T-helper 17 cell (primary cell): ENCODE measurements around the gene TPCN1. TPM values are rescaled to one million over a fixed set of nuclear protein-coding genes. Genes with fewer than 3 reads are reported as not detected.

Experiments used
- ATAC-seq: fragments of 150-1000 bp; cut with Tn5 transposase; 2 replicates; pipeline ENCODE4 v1.10.0; 2021; ENCODE audit warnings: mild to moderate bottlenecking, moderate library complexity
- DNase-seq, 3 donors: peaks; one replicate each; pipeline versions ENCODE4 v3.0.0 to v3.0.0-alpha.2; 2020 to 2021
- H3K9me3 ChIP-seq: one replicate; pipeline ENCODE4 v1.7.0; 2013; ENCODE audit warnings: low read length, mild to moderate bottlenecking; ENCODE audit not compliant: control insufficient read depth, poor library complexity, severe bottlenecking
- H3K27ac Mint-ChIP-seq: one replicate; pipeline ENCODE4 v1.8.0; 2022; ENCODE audit warnings: mild to moderate bottlenecking, moderate library complexity, mixed read lengths
- H3K27me3 Mint-ChIP-seq: one replicate; pipeline ENCODE4 v1.8.0; 2022; ENCODE audit warnings: mixed read lengths
- H3K36me3 Mint-ChIP-seq: one replicate; pipeline ENCODE4 v1.8.0; 2022; ENCODE audit warnings: low read depth, mixed read lengths
- H3K4me1 Mint-ChIP-seq: one replicate; pipeline ENCODE4 v1.8.0; 2022; ENCODE audit warnings: mild to moderate bottlenecking, mixed read lengths
- H3K4me3 Mint-ChIP-seq: one replicate; pipeline ENCODE4 v1.8.0; 2022; ENCODE audit warnings: mild to moderate bottlenecking, moderate library complexity, mixed read lengths
- total RNA-seq, 4 donors: library from RNA in 2 of 4; stranded (reverse) in 2 of 4; gene quantifications; one replicate each; pipeline ENCODE4 v1.2.3 and lab custom pipeline; 2022 to 2026

TPCN1 gene
- total RNA-seq (10 to 100 TPM; 39.9 to 59.0 TPM), total RNA-seq (lab: John Stamatoyannopoulos, UW) (37.2 to 41.5 reads per million in 2 donors)

DNA sequence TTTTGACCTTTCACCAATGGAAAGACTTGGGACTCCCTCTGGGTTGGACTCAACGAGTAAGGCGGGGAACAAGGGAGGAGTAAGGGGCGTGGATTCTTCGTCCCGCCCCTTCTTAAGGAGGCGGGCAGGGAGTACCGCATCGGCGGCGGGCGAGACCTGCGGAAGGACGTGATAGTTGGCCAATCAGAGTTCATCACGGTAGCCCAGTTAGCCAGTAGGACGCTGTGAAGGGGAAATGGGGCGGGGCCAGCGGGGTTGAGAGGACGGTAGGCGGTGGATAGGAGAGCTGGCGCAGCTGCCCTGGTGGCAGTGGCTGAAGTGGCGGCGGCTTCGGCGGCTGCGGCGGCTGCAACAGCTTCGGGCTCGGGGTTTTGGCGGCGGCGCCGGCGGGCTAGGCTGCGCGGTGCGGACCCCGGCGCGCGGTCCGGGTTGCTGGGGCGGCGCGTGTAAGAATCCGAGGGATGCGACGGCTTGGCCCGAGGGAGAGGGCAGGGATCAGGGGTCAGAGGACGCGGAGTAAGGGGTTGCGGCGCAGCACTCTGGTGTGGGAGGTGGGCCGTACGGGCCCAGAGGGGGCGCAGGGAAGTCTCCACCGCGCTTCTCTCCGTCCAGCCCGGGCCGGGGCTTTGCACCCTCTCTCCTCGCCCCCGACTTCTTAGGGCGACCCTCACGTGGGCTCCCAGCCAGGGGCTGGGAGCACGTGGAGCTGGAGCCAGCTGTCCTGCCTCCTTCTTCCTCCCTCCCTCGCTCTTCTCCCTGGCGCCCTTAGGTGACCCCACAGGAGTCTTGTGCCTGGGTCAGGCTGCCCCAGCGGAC lies at the start of gene TPCN1:
TSS of gene TPCN1 (plus strand) at position 284 of the 816 bp plus-strand sequence. CDS start 5,389 bp downstream, outside the sequence.
- H3K36me3 Mint-ChIP-seq: no peaks in the 10 kb centered on the region
- H3K27me3 Mint-ChIP-seq: no peaks in the 10 kb centered on the region
- H3K4me1 Mint-ChIP-seq: peaks cover 26% of the 10 kb centered on the region
- peak within 1 kb of the TSS; percentile 99 for H3K4me3 Mint-ChIP-seq
- peak; percentile 97 to 99 (median 97) for DNase-seq
- H3K9me3 ChIP-seq: no peaks in the 10 kb centered on the region
- peak within 1 kb of the TSS; percentile 94 for H3K27ac Mint-ChIP-seq
- peak; percentile 95 for ATAC-seq

DNA sequence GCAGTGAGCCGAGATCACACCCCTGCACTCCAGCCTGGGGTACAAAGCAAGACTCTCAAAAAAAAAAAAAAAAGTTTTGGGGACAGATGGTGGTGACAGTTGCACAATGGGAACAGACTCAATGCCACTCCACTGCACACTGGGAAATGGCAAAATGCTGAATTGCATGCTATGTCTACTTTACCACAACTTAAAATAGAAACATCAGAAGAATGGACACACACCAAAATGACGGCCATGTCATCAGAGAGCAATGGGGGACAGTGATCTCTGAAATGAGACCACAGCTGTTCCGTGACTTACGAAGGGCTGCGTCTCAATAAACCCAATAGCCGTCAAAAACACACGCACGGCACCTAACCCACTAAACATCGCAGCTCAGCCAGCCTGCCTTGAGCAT lies 49.7 kb upstream of the TPCN1 start:
- H3K36me3 Mint-ChIP-seq: peaks cover 9% of the 10 kb centered on the region
- H3K4me3 Mint-ChIP-seq: no peak overlapping the region
- no peak overlapping the region for H3K27ac Mint-ChIP-seq
- H3K27me3 Mint-ChIP-seq: no peaks in the 10 kb centered on the region
- no peaks in the 10 kb centered on the region for H3K9me3 ChIP-seq
- DNase-seq: no peak
- H3K4me1 Mint-ChIP-seq: peaks cover 7% of the 10 kb centered on the region
- ATAC-seq: no peak

GRCh38 chr12:113172185-113172584 lies 49.1 kb upstream of the TPCN1 start:
- Mint-ChIP-seq H3K4me1 (peaks cover 7% of the 10 kb centered on the region), H3K27me3 (no peaks in the 10 kb centered on the region), H3K4me3 (no peak overlapping the region), H3K27ac (no peak overlapping the region), H3K36me3 (peaks cover 9% of the 10 kb centered on the region)
- no peak for DNase-seq
- no peaks in the 10 kb centered on the region for H3K9me3 ChIP-seq
- no peak for ATAC-seq

GRCh38 chr12:113173081-113173698 lies 48.1 kb upstream of the TPCN1 start:
- no peaks in the 10 kb centered on the region for H3K9me3 ChIP-seq
- Mint-ChIP-seq H3K36me3 (peaks cover 9% of the 10 kb centered on the region), H3K27me3 (no peaks in the 10 kb centered on the region), H3K4me1 (peaks cover 7% of the 10 kb centered on the region), H3K4me3 (no peak overlapping the region), H3K27ac (no peak overlapping the region)
- ATAC-seq: no peak
- DNase-seq: no peak

GRCh38 chr12:113174461-113175384 lies 46.5 kb upstream of the TPCN1 start:
- H3K9me3 ChIP-seq: no peaks in the 10 kb centered on the region
- no peaks in the 10 kb centered on the region for H3K27me3 Mint-ChIP-seq
- no peak overlapping the region for H3K4me3 Mint-ChIP-seq
- ATAC-seq: peak; percentile 90
- H3K36me3 Mint-ChIP-seq: peaks cover 9% of the 10 kb centered on the region
- peaks cover 7% of the 10 kb centered on the region for H3K4me1 Mint-ChIP-seq
- DNase-seq: peak; percentile 60 to 77 (median 61)
- no peak overlapping the region for H3K27ac Mint-ChIP-seq

DNA sequence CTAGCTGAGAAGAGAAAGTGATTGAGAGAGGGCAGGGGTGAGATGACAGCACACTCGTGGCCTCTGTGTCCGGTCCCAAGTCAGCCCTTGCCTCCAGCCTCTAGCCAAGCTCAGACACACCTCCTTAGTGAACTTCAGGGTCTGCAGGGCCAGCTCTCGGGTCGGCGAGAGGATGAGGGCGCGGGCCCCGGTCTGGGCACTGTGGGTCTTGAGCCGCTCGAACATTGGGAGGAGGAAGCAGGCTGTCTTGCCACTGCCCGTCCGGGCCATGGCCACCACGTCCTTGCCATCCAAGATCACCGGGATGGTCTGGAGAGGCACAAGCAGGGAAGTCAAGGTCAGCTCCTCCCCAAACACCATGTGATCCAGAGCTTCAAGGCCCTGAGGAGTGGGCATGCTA lies 42.2 kb upstream of the TPCN1 start:
- DNase-seq (no peak), ATAC-seq (no peak)
- Mint-ChIP-seq H3K4me3 (no peak overlapping the region), H3K4me1 (peaks cover 5% of the 10 kb centered on the region), H3K36me3 (peaks cover 4% of the 10 kb centered on the region), H3K27me3 (no peaks in the 10 kb centered on the region), H3K27ac (no peak overlapping the region)
- H3K9me3 ChIP-seq: no peaks in the 10 kb centered on the region

- Mint-ChIP-seq H3K36me3 (no peaks in the 10 kb centered on the region), H3K4me1 (peaks cover 5% of the 10 kb centered on the region), H3K27ac (peak overlapping the region; percentile 51), H3K27me3 (no peaks in the 10 kb centered on the region), H3K4me3 (no peak overlapping the region)
- ATAC-seq (no peak), DNase-seq (no peak)
- H3K9me3 ChIP-seq: no peaks in the 10 kb centered on the region
Measured at GRCh38 chr12:113180333-113180732, 40.9 kb upstream of the TPCN1 start.

DNA sequence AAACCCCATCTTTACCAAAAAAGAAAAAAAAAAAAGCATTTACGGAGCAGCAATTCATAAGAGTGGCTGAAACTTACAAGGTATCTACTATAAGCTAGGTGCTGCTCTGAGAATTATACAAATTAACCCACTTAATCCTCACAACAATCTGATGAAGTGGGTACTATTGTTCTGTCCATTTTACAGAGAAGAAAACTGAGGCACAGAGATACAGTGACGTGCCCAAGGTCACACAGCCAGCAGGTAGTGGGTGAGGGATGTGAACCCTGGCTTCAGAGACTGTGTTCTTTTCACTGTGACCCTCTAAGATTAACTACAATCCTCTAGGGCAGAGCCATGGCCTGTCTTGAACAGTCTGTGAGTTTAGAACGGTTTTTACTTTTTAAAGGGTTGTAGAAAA lies 39.3 kb upstream of the TPCN1 start:
- Mint-ChIP-seq H3K27me3 (no peaks in the 10 kb centered on the region), H3K36me3 (no peaks in the 10 kb centered on the region), H3K27ac (no peak overlapping the region), H3K4me3 (no peak overlapping the region), H3K4me1 (peaks cover 14% of the 10 kb centered on the region)
- DNase-seq: no peak
- H3K9me3 ChIP-seq: no peaks in the 10 kb centered on the region
- ATAC-seq: no peak

GRCh38 chr12:113183030-113183589 lies 38.2 kb upstream of the TPCN1 start:
- Mint-ChIP-seq H3K4me1 (peaks cover 19% of the 10 kb centered on the region), H3K36me3 (no peaks in the 10 kb centered on the region), H3K4me3 (no peak overlapping the region), H3K27ac (peak overlapping the region; percentile 74), H3K27me3 (no peaks in the 10 kb centered on the region)
- H3K9me3 ChIP-seq: no peaks in the 10 kb centered on the region
- DNase-seq (no peak), ATAC-seq (no peak)

- no peak for DNase-seq
- Mint-ChIP-seq H3K36me3 (peaks cover 3% of the 10 kb centered on the region), H3K4me1 (peaks cover 21% of the 10 kb centered on the region), H3K4me3 (peak overlapping the region; percentile 91), H3K27me3 (no peaks in the 10 kb centered on the region), H3K27ac (peak overlapping the region; percentile 91)
- no peaks in the 10 kb centered on the region for H3K9me3 ChIP-seq
- peak; percentile 73 for ATAC-seq
Measured at GRCh38 chr12:113184098-113184899, 37.0 kb upstream of the TPCN1 start.

- H3K4me3 Mint-ChIP-seq: peak overlapping the region; percentile 91
- H3K4me1 Mint-ChIP-seq: peaks cover 21% of the 10 kb centered on the region
- H3K27ac Mint-ChIP-seq: peak overlapping the region; percentile 91
- peak; percentile 84 for ATAC-seq
- no peaks in the 10 kb centered on the region for H3K9me3 ChIP-seq
- no peaks in the 10 kb centered on the region for H3K27me3 Mint-ChIP-seq
- H3K36me3 Mint-ChIP-seq: peaks cover 3% of the 10 kb centered on the region
- peak; percentile 75 to 81 (median 75) for DNase-seq
Measured at GRCh38 chr12:113184900-113185179, 36.4 kb upstream of the TPCN1 start.
